Measurements from ENCODE around the gene CEACAM1.
"Not testable (repeated sequence)": the region's sequence is repeated elsewhere in the genome, so short reads cannot be mapped to it uniquely, and the experiment has no call there.

The CEACAM1 gene

GRCh38 chr19:42547929-42548328 is 19.6 kb upstream of the CEACAM1 start:
- DNase-seq, result no peak

GRCh38 chr19:42546831-42547500 is 18.7 kb upstream of the CEACAM1 start:
- DNase-seq, result no peak

- no peak for DNase-seq
Observed at GRCh38 chr19:42544146-42544545, 15.9 kb upstream of the CEACAM1 start.

- DNase-seq, result no peak
Observed at GRCh38 chr19:42542791-42543190, 14.5 kb upstream of the CEACAM1 start.

GRCh38 chr19:42540071-42540553 is 11.8 kb upstream of the CEACAM1 start:
- no peak for DNase-seq

GRCh38 chr19:42538841-42539709 is 10.8 kb upstream of the CEACAM1 start:
- peak in 2 of 3 donors; percentile 31 to 40 for DNase-seq

GRCh38 chr19:42535276-42535675 is 7.0 kb upstream of the CEACAM1 start:
- not testable (repeated sequence) for DNase-seq

GRCh38 chr19:42534391-42534790 is 6.1 kb upstream of the CEACAM1 start:
- DNase-seq, result no peak

- no peak for DNase-seq
Observed at GRCh38 chr19:42532891-42533290, 4.6 kb upstream of the CEACAM1 start.

GRCh38 chr19:42531313-42531712 is 3.0 kb upstream of the CEACAM1 start:
- no peak for DNase-seq

- DNase-seq, result peak; percentile 58 to 72 (median 72)
Observed at GRCh38 chr19:42529248-42529764, 1.0 kb upstream of the CEACAM1 start.

- no peak for DNase-seq
Observed at GRCh38 chr19:42524943-42525342, 3.3 kb downstream of the CEACAM1 start.

GRCh38 chr19:42524250-42524649 is 4.0 kb downstream of the CEACAM1 start:
- DNase-seq, result no peak

- not testable (repeated sequence) for DNase-seq
Observed at GRCh38 chr19:42522262-42522661, 6.0 kb downstream of the CEACAM1 start.

- DNase-seq, result peak; percentile 53 to 59 (median 54)
Observed at GRCh38 chr19:42521346-42522030, 6.8 kb downstream of the CEACAM1 start.

GRCh38 chr19:42519108-42519507 is 9.2 kb downstream of the CEACAM1 start:
- DNase-seq, result no peak

- DNase-seq, result no peak
Observed at GRCh38 chr19:42516771-42517170, 11.5 kb downstream of the CEACAM1 start.

- no peak for DNase-seq
Observed at GRCh38 chr19:42515241-42515832, 12.9 kb downstream of the CEACAM1 start.

- no peak for DNase-seq
Observed at GRCh38 chr19:42514449-42514848, 13.8 kb downstream of the CEACAM1 start.

GRCh38 chr19:42512743-42513304 is 15.5 kb downstream of the CEACAM1 start:
- no peak for DNase-seq

GRCh38 chr19:42512130-42512636 is 16.1 kb downstream of the CEACAM1 start:
- DNase-seq, result no peak

GRCh38 chr19:42511340-42511739 is 16.9 kb downstream of the CEACAM1 start:
- DNase-seq, result no peak

Data from suppressor macrophage treated with lipopolysaccharide for 1 hour (primary cell).